ENCODE data around the gene LYSMD1.
A peak's percentile ranks its signal among the peaks of the same experiment; 100 is the strongest.

- TF ChIP-seq CTCF (IDR thresholded peaks at IDR 0.05 in 4 of 5, conservative IDR thresholded peaks at IDR 0.05 in 1 of 5): peak in 3 of 5 experiments; percentile 11 to 69 (median 51)
- TF ChIP-seq POLR2A (IDR thresholded peaks at IDR 0.05): peak; percentile 43 to 63
Measured at GRCh38 chr1:151165738-151166504, at the start of gene LYSMD1, which contains the start of gene SCNM1.
